A549 treated with RU486 at 1 μM for 4 hours (cell line): ENCODE measurements around the gene RHAG. TPM values are rescaled to one million over a fixed set of nuclear protein-coding genes. Genes with fewer than 3 reads are reported as not detected.

Experiments used
- total RNA-seq: library from RNA; stranded (reverse); fragments of 200-300 nt; extraction: Qiagen RNA extraction; gene quantifications from 5 replicates; pipeline ENCODE4 v1.2.3, GENCODE V29; 2022; ENCODE audit warnings: low read depth

RHAG gene
- total RNA-seq: 0.09 to 0.10 TPM in 2 of 5 replicates, not detected in the others

DNA sequence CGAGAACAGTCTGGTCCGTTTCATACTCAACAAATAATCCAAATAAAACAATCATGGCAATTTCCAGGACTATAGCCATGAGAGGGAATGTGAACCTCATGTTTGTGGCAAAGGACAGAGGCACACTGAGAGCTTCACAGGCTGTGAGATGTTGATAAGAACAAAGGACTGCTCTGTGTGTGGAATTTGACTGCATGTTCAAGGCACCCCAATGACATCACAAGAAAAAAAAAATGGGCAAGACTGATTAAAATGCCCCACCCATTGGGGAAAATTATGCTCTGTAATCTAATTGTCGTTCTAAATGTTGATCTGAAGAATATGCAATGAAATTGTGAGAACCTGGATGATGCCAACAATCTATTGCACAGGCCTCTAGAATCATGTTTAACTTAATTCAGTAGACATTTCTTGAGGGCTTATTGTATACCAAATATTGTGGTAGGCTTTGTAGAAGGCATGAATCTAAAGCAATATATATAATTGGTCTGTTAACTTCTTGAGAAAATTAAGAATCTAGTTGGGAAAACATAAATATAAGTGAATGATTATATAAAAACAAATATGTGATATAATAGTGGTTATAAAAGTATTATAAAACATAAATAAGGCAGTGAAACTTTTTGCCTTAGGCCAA is at the start of gene RHAG:
TSS of gene RHAG (minus strand) at position 127 of the 637 bp plus-strand sequence. CDS start at position 100, 27 bp downstream.

Other genes starting within 250 kb of the RHAG start
- 4.0 to 6.6 TPM (median 5.6 TPM) in 5 replicates for gene MMUT, start 173.6 kb downstream of the RHAG start, total RNA-seq
- 3.4 to 8.9 TPM (median 8.2 TPM) in 5 replicates for gene CENPQ, start 173.5 kb downstream of the RHAG start, total RNA-seq
- gene GLYATL3, start 136.9 kb downstream of the RHAG start, total RNA-seq: not detected in 5 replicates
- 20.9 to 24.6 TPM (median 22.9 TPM) in 5 replicates for gene C6orf141, start 86.2 kb downstream of the RHAG start, total RNA-seq
- gene CRISP2, start 76.7 kb upstream of the RHAG start, total RNA-seq: not detected in 5 replicates
- 0.06 TPM in 1 of 5 replicates, not detected in the others for gene CRISP3, start 107.5 kb upstream of the RHAG start, total RNA-seq
- not detected in 5 replicates for gene PGK2, start 150.4 kb upstream of the RHAG start, total RNA-seq
- not detected in 5 replicates for gene CRISP1, start 229.7 kb upstream of the RHAG start, total RNA-seq